Measurements from ENCODE around the gene CFAP47. TPM values are rescaled to one million over a fixed set of nuclear protein-coding genes. Genes with fewer than 3 reads are reported as not detected.

The CFAP47 gene
- total and polyA plus RNA-seq, 10 donors = 0.03 to 0.33 (median 0.15) TPM; not detected in 5

- Histone ChIP-seq H3K27me3 (replicated peaks in 1 of 7) (no peaks in the 10 kb centered on the region), H3K27ac (no peak overlapping the region), H3K4me1 (no peaks in the 10 kb centered on the region), H3K9me3 (peaks cover 0 to 39% (median 12%) of the 10 kb centered on the region in 8 donors), H3K36me3 (no peaks in the 10 kb centered on the region), H3K4me3 (no peak overlapping the region)
- DNase-seq = no peak
- TF ChIP-seq POLR2AphosphoS5 (IDR thresholded peaks at IDR 0.05) (no peak), POLR2A (IDR thresholded peaks at IDR 0.05) (no peak), CTCF (IDR thresholded peaks at IDR 0.05 in 8 of 11, conservative IDR thresholded peaks at IDR 0.05 in 3 of 11) (no peak)
- 38 to 58% (median 47%) methylated on average over 1 of the region's 1 CpG for WGBS, 5 donors
- intact Hi-C loops (cut with DNase I; ENCODE audit: low total_unique reads) = no loop called here
Measured at GRCh38 chrX:36357855-36358254, 438.3 kb downstream of the CFAP47 start.

GRCh38 chrX:36364262-36364661 is 444.7 kb downstream of the CFAP47 start:
- WGBS, 5 donors = 33 to 62% (median 43%) methylated on average over 1 of the region's 1 CpG

GRCh38 chrX:36383495-36383894 is 464.0 kb downstream of the CFAP47 start:
- 59 to 90% (median 80%) methylated on average over 4 of the region's 4 CpGs for WGBS, 5 donors
- Histone ChIP-seq H3K27ac (no peak overlapping the region), H3K4me3 (no peak overlapping the region), H3K36me3 (no peaks in the 10 kb centered on the region), H3K27me3 (replicated peaks in 1 of 7) (no peaks in the 10 kb centered on the region), H3K4me1 (no peaks in the 10 kb centered on the region), H3K9me3 (no peaks in the 10 kb centered on the region)
- no peak for TF ChIP-seq POLR2A (IDR thresholded peaks at IDR 0.05)
- TF ChIP-seq CTCF (IDR thresholded peaks at IDR 0.05 in 8 of 11, conservative IDR thresholded peaks at IDR 0.05 in 3 of 11) = no peak
- TF ChIP-seq POLR2AphosphoS5 (IDR thresholded peaks at IDR 0.05) = no peak
- DNase-seq = no peak
- intact Hi-C loops (cut with DNase I; ENCODE audit: low total_unique reads) = no loop called here

More at GRCh38 chrX:36364262-36364661, 444.7 kb downstream of the CFAP47 start:
- H3K9me3 ChIP-seq = peaks cover 0 to 35% (median 12%) of the 10 kb centered on the region in 8 donors
- H3K4me1 ChIP-seq = no peaks in the 10 kb centered on the region
- H3K27me3 ChIP-seq (replicated peaks in 1 of 7) = no peaks in the 10 kb centered on the region
- no peak for DNase-seq
- intact Hi-C loops (cut with DNase I; ENCODE audit: low total_unique reads) = no loop called here
- TF ChIP-seq POLR2AphosphoS5 (IDR thresholded peaks at IDR 0.05) (no peak), POLR2A (IDR thresholded peaks at IDR 0.05) (no peak), CTCF (IDR thresholded peaks at IDR 0.05 in 8 of 11, conservative IDR thresholded peaks at IDR 0.05 in 3 of 11) (no peak)
- no peaks in the 10 kb centered on the region for H3K36me3 ChIP-seq
- H3K4me3 ChIP-seq = no peak overlapping the region
- no peak overlapping the region for H3K27ac ChIP-seq

GRCh38 chrX:36388901-36389300 is 469.4 kb downstream of the CFAP47 start:
- no peaks in the 10 kb centered on the region for H3K27me3 ChIP-seq (replicated peaks in 1 of 7)
- WGBS, 5 donors = 61 to 77% (median 71%) methylated on average over 4 of the region's 4 CpGs
- H3K27ac ChIP-seq = no peak overlapping the region
- H3K9me3 ChIP-seq = no peaks in the 10 kb centered on the region
- intact Hi-C loops (cut with DNase I; ENCODE audit: low total_unique reads) = no loop called here
- no peaks in the 10 kb centered on the region for H3K36me3 ChIP-seq
- no peak for DNase-seq
- H3K4me1 ChIP-seq = no peaks in the 10 kb centered on the region
- no peak overlapping the region for H3K4me3 ChIP-seq
- TF ChIP-seq POLR2A (IDR thresholded peaks at IDR 0.05) (no peak), POLR2AphosphoS5 (IDR thresholded peaks at IDR 0.05) (no peak), CTCF (IDR thresholded peaks at IDR 0.05 in 8 of 11, conservative IDR thresholded peaks at IDR 0.05 in 3 of 11) (no peak)

Data from spleen (tissue), 11 donors.